Endothelial cell of umbilical vein (primary cell): Measurements from ENCODE around the gene GSE1.

Experiments
- CTCF ChIP-seq, 2 donors: IDR thresholded peaks; 1 replicate in 1 of 2; 2 replicates in 1 of 2; pipeline ENCODE4 v1.5.1; 2011; ENCODE audit warnings: low read length in 2 of 2, mild to moderate bottlenecking in 2 of 2, moderate library complexity in 2 of 2, control low read depth in 1 of 2, inconsistent platforms in 1 of 2, low read depth in 1 of 2; ENCODE audit not compliant: insufficient read depth in 1 of 2; ENCODE audit errors: extremely low read depth in 1 of 2
- EZH2 ChIP-seq: IDR thresholded peaks from 2 replicates; pipeline ENCODE4 v1.6.1; 2012; ENCODE audit warnings: borderline replicate concordance, low read depth, mild to moderate bottlenecking, moderate library complexity, low read length, inconsistent platforms; ENCODE audit not compliant: severe bottlenecking
- FOS ChIP-seq: IDR thresholded peaks from 2 replicates; pipeline ENCODE4 v1.6.1; 2011; ENCODE audit warnings: mild to moderate bottlenecking, low read length, moderate library complexity, borderline replicate concordance; ENCODE audit not compliant: insufficient read depth
- GATA2 ChIP-seq: IDR thresholded peaks from 2 replicates; pipeline ENCODE4 v1.7.0; 2011; ENCODE audit warnings: low read depth, mild to moderate bottlenecking, moderate library complexity, mixed read lengths, low read length; ENCODE audit not compliant: insufficient read length, insufficient read depth
- JUN ChIP-seq: IDR thresholded peaks from 2 replicates; pipeline ENCODE4 v1.6.1; 2011; ENCODE audit warnings: borderline replicate concordance, low read depth; ENCODE audit not compliant: insufficient read length, insufficient read depth
- MAX ChIP-seq: IDR thresholded peaks from 2 replicates; pipeline ENCODE4 v1.6.1; 2011; ENCODE audit not compliant: insufficient read depth, insufficient read length
- MYC ChIP-seq: IDR thresholded peaks from one replicate; pipeline ENCODE4 v1.6.1; 2011; ENCODE audit warnings: mild to moderate bottlenecking, low read depth, low read length
- POLR2A ChIP-seq: IDR thresholded peaks from 2 replicates; pipeline ENCODE4 v1.6.1; 2012; ENCODE audit warnings: low read depth, mild to moderate bottlenecking, control low read depth, low read length
- POLR2AphosphoS5 ChIP-seq: IDR thresholded peaks from 2 replicates; pipeline ENCODE4 v1.6.1; 2012; ENCODE audit warnings: low read depth, mild to moderate bottlenecking, control low read depth, low read length, moderate library complexity; ENCODE audit not compliant: insufficient read depth

- TF ChIP-seq CTCF (IDR thresholded peaks at IDR 0.05; ENCODE audit: extremely low read depth in 1 of 2, insufficient read depth in 1 of 2, low read depth in 1 of 2, low read length in 2 of 2) (no peak), FOS (no peak), POLR2AphosphoS5 (no peak), POLR2A (no peak), MYC (no peak), EZH2 (no peak), MAX (no peak), GATA2 (no peak), JUN (no peak)
Observed at GRCh38 chr16:85716680-85717038, 103.5 kb downstream of the GSE1 start.
